Measurements from ENCODE around the gene TRAPPC2L.
A peak's percentile ranks its signal among the peaks of the same experiment; 100 is the strongest.

The TRAPPC2L gene

GRCh38 chr16:88854306-88855111 is 2.4 kb upstream of the TRAPPC2L start:
- Histone ChIP-seq H3K4me1 (ENCODE audit: insufficient read depth, low read length) (peaks cover 4% of the 10 kb centered on the region), H3K9me3 (ENCODE audit: control insufficient read depth, insufficient read depth, low read length) (no peaks in the 10 kb centered on the region), H3K36me3 (ENCODE audit: insufficient read depth, low read length) (0 out of 2 replicates have a peak, but pooled peaks cover 6% of the 10 kb centered on the region), H3K9ac (ENCODE audit: low read depth, low read length) (no peak overlapping the region)

GRCh38 chr16:88855176-88855575 is 1.8 kb upstream of the TRAPPC2L start:
- Histone ChIP-seq H3K9me3 (ENCODE audit: control insufficient read depth, insufficient read depth, low read length) (no peaks in the 10 kb centered on the region), H3K4me1 (ENCODE audit: insufficient read depth, low read length) (peaks cover 4% of the 10 kb centered on the region), H3K9ac (ENCODE audit: low read depth, low read length) (no peak overlapping the region), H3K36me3 (ENCODE audit: insufficient read depth, low read length) (0 out of 2 replicates have a peak, but pooled peaks cover 6% of the 10 kb centered on the region)

- Histone ChIP-seq H3K9me3 (ENCODE audit: control insufficient read depth, insufficient read depth, low read length) (no peaks in the 10 kb centered on the region), H3K9ac (ENCODE audit: low read depth, low read length) (peak overlapping the region; percentile 51; the same call in 1 of the 2 replicates), H3K36me3 (ENCODE audit: insufficient read depth, low read length) (0 out of 2 replicates have a peak, but pooled peaks cover 6% of the 10 kb centered on the region), H3K4me1 (ENCODE audit: insufficient read depth, low read length) (peaks cover 4% of the 10 kb centered on the region)
Measured at GRCh38 chr16:88855736-88856121, 1.2 kb upstream of the TRAPPC2L start.

GRCh38 chr16:88856122-88856827 is 652 bp upstream of the TRAPPC2L start:
- Histone ChIP-seq H3K9ac (ENCODE audit: low read depth, low read length) (peak overlapping the region; percentile 60), H3K36me3 (ENCODE audit: insufficient read depth, low read length) (peaks cover 10% of the 10 kb centered on the region; the same call in 1 of the 2 replicates), H3K4me1 (ENCODE audit: insufficient read depth, low read length) (peaks cover 4% of the 10 kb centered on the region), H3K9me3 (ENCODE audit: control insufficient read depth, insufficient read depth, low read length) (no peaks in the 10 kb centered on the region)

GRCh38 chr16:88857728-88858339 is 907 bp downstream of the TRAPPC2L start:
- peaks cover 10% of the 10 kb centered on the region; the same call in 1 of the 2 replicates for H3K36me3 ChIP-seq (ENCODE audit: insufficient read depth, low read length)
- peaks cover 4% of the 10 kb centered on the region for H3K4me1 ChIP-seq (ENCODE audit: insufficient read depth, low read length)
- peak overlapping the region; percentile 60 for H3K9ac ChIP-seq (ENCODE audit: low read depth, low read length)
- H3K9me3 ChIP-seq (ENCODE audit: control insufficient read depth, insufficient read depth, low read length) = no peaks in the 10 kb centered on the region

- peaks cover 10% of the 10 kb centered on the region; the same call in 1 of the 2 replicates for H3K36me3 ChIP-seq (ENCODE audit: insufficient read depth, low read length)
- no peaks in the 10 kb centered on the region for H3K9me3 ChIP-seq (ENCODE audit: control insufficient read depth, insufficient read depth, low read length)
- H3K4me1 ChIP-seq (ENCODE audit: insufficient read depth, low read length) = peaks cover 4% of the 10 kb centered on the region
- H3K9ac ChIP-seq (ENCODE audit: low read depth, low read length) = no peak overlapping the region
Measured at GRCh38 chr16:88859381-88860091, 2.6 kb downstream of the TRAPPC2L start.

GRCh38 chr16:88861359-88861758 is 4.4 kb downstream of the TRAPPC2L start:
- peaks cover 4% of the 10 kb centered on the region for H3K4me1 ChIP-seq (ENCODE audit: insufficient read depth, low read length)
- no peak overlapping the region for H3K9ac ChIP-seq (ENCODE audit: low read depth, low read length)
- H3K36me3 ChIP-seq (ENCODE audit: insufficient read depth, low read length) = peaks cover 10% of the 10 kb centered on the region; the same call in 1 of the 2 replicates
- H3K9me3 ChIP-seq (ENCODE audit: control insufficient read depth, insufficient read depth, low read length) = no peaks in the 10 kb centered on the region

- Histone ChIP-seq H3K9me3 (ENCODE audit: control insufficient read depth, insufficient read depth, low read length) (no peaks in the 10 kb centered on the region), H3K4me1 (ENCODE audit: insufficient read depth, low read length) (peaks cover 1% of the 10 kb centered on the region), H3K9ac (ENCODE audit: low read depth, low read length) (no peak overlapping the region), H3K36me3 (ENCODE audit: insufficient read depth, low read length) (peaks cover 10% of the 10 kb centered on the region; the same call in 1 of the 2 replicates)
Measured at GRCh38 chr16:88862968-88863367, 6.0 kb downstream of the TRAPPC2L start.

- Histone ChIP-seq H3K36me3 (ENCODE audit: insufficient read depth, low read length) (peaks cover 10% of the 10 kb centered on the region; the same call in 1 of the 2 replicates), H3K4me1 (ENCODE audit: insufficient read depth, low read length) (no peaks in the 10 kb centered on the region), H3K9me3 (ENCODE audit: control insufficient read depth, insufficient read depth, low read length) (no peaks in the 10 kb centered on the region), H3K9ac (ENCODE audit: low read depth, low read length) (no peak overlapping the region)
Measured at GRCh38 chr16:88863426-88863825, 6.5 kb downstream of the TRAPPC2L start.

GRCh38 chr16:88864099-88864498 is 7.2 kb downstream of the TRAPPC2L start:
- Histone ChIP-seq H3K9me3 (ENCODE audit: control insufficient read depth, insufficient read depth, low read length) (no peaks in the 10 kb centered on the region), H3K4me1 (ENCODE audit: insufficient read depth, low read length) (no peaks in the 10 kb centered on the region), H3K9ac (ENCODE audit: low read depth, low read length) (no peak overlapping the region), H3K36me3 (ENCODE audit: insufficient read depth, low read length) (peaks cover 5% of the 10 kb centered on the region; the same call in 1 of the 2 replicates)

- H3K36me3 ChIP-seq (ENCODE audit: insufficient read depth, low read length) = peaks cover 4% of the 10 kb centered on the region; the same call in 1 of the 2 replicates
- H3K9ac ChIP-seq (ENCODE audit: low read depth, low read length) = no peak overlapping the region
- H3K4me1 ChIP-seq (ENCODE audit: insufficient read depth, low read length) = no peaks in the 10 kb centered on the region
- no peaks in the 10 kb centered on the region for H3K9me3 ChIP-seq (ENCODE audit: control insufficient read depth, insufficient read depth, low read length)
Measured at GRCh38 chr16:88864521-88864920, 7.6 kb downstream of the TRAPPC2L start.

GRCh38 chr16:88865310-88865709 is 8.4 kb downstream of the TRAPPC2L start:
- H3K36me3 ChIP-seq (ENCODE audit: insufficient read depth, low read length) = peaks cover 4% of the 10 kb centered on the region; the same call in 1 of the 2 replicates
- no peak overlapping the region for H3K9ac ChIP-seq (ENCODE audit: low read depth, low read length)
- no peaks in the 10 kb centered on the region for H3K4me1 ChIP-seq (ENCODE audit: insufficient read depth, low read length)
- H3K9me3 ChIP-seq (ENCODE audit: control insufficient read depth, insufficient read depth, low read length) = no peaks in the 10 kb centered on the region

GRCh38 chr16:88865742-88866141 is 8.8 kb downstream of the TRAPPC2L start:
- Histone ChIP-seq H3K9ac (ENCODE audit: low read depth, low read length) (no peak overlapping the region), H3K36me3 (ENCODE audit: insufficient read depth, low read length) (peaks cover 4% of the 10 kb centered on the region; the same call in 1 of the 2 replicates), H3K9me3 (ENCODE audit: control insufficient read depth, insufficient read depth, low read length) (no peaks in the 10 kb centered on the region), H3K4me1 (ENCODE audit: insufficient read depth, low read length) (no peaks in the 10 kb centered on the region)

Data from ES-I3 (cell line).